IMR-90 (cell line): ENCODE results near the gene PEAK1. TPM values are rescaled to one million over a fixed set of nuclear protein-coding genes. Genes with fewer than 3 reads are reported as not detected.

ENCODE experiments used
- ATAC-seq: fragments of 200-7000 bp; cut with Tn5 transposase; 2 replicates; pipeline ENCODE4 v1.9.1; 2020; ENCODE audit warnings: low read depth, mild to moderate bottlenecking, moderate library complexity
- BruUV-seq: library from RNA; stranded (reverse); fragments of 400-500 nt; replicated peaks from 2 replicates; lab custom pipeline; 2021; lab: Mats Ljungman, UMichigan
- CTCF ChIA-PET: fragments of 300-600 bp; formaldehyde crosslinking; extraction: SDS; loops from one replicate; lab custom pipeline; 2021; ENCODE audit warnings: antibody characterized with exemption; lab: Yijun Ruan, JAX
- POLR2A ChIA-PET: fragments of 300-600 bp; sonication (Branson Sonifier 250); formaldehyde crosslinking; loops from one replicate; lab custom pipeline; 2022; ENCODE audit warnings: antibody characterized with exemption; ENCODE audit not compliant: unreplicated experiment; lab: Charles Lee
- DNase-seq: peaks from one replicate; pipeline ENCODE4 v3.0.0; 2013
- H2AFZ ChIP-seq: replicated peaks from 2 replicates; pipeline ENCODE3; 2013; ENCODE audit warnings: low read length, mild to moderate bottlenecking; ENCODE audit not compliant: poor library complexity
- H2AK5ac ChIP-seq: 2 replicates; pipeline ENCODE4 v1.6.1; 2013; ENCODE audit warnings: low read depth, low read length, inconsistent platforms
- H2AK9ac ChIP-seq: replicated peaks from 2 replicates; pipeline ENCODE3; 2013; ENCODE audit warnings: mild to moderate bottlenecking, low read depth, low read length, moderate library complexity; ENCODE audit not compliant: poor library complexity
- H2BK120ac ChIP-seq: 2 replicates; pipeline ENCODE4 v1.6.1; 2013; ENCODE audit warnings: low read depth, low read length, inconsistent platforms
- H2BK15ac ChIP-seq: 3 replicates; pipeline ENCODE4 v1.6.1; 2013; ENCODE audit warnings: low read depth, low read length, inconsistent platforms
- H2BK20ac ChIP-seq: 2 replicates; pipeline ENCODE4 v1.6.1; 2013; ENCODE audit warnings: low read depth, mild to moderate bottlenecking, inconsistent platforms, low read length, moderate library complexity
- H2BK5ac ChIP-seq: 2 replicates; pipeline ENCODE4 v1.6.1; 2013; ENCODE audit warnings: mild to moderate bottlenecking, low read depth, low read length, inconsistent platforms; ENCODE audit not compliant: poor library complexity, severe bottlenecking
- H3K14ac ChIP-seq: replicated peaks from 2 replicates; pipeline ENCODE4 v1.6.1; 2013; ENCODE audit warnings: low read depth, low read length, inconsistent platforms
- H3K18ac ChIP-seq: 2 replicates; pipeline ENCODE4 v1.6.1; 2013; ENCODE audit warnings: low read depth, low read length, control low read depth
- H3K23ac ChIP-seq: 2 replicates; pipeline ENCODE4 v1.6.1; 2013; ENCODE audit warnings: low read depth, low read length, inconsistent platforms
- H3K27ac ChIP-seq: 2 replicates; pipeline ENCODE4 v1.5.1; 2013; ENCODE audit warnings: mild to moderate bottlenecking, control low read depth, low read length; ENCODE audit not compliant: insufficient read depth
- H3K27me3 ChIP-seq: 2 replicates; pipeline ENCODE4 v1.6.1; 2013; ENCODE audit warnings: low read length; ENCODE audit not compliant: control insufficient read depth, insufficient read depth
- H3K36me3 ChIP-seq: 2 replicates; pipeline ENCODE4 v1.6.1; 2013; ENCODE audit warnings: low read length, mixed read lengths; ENCODE audit not compliant: control insufficient read depth, insufficient read depth
- H3K4ac ChIP-seq: 2 replicates; pipeline ENCODE4 v1.6.1; 2013; ENCODE audit warnings: low read depth, low read length, inconsistent platforms
- H3K4me1 ChIP-seq: 2 replicates; pipeline ENCODE4 v1.6.1; 2013; ENCODE audit warnings: low read length, mixed read lengths; ENCODE audit not compliant: control insufficient read depth, insufficient read depth
- H3K4me2 ChIP-seq: 2 replicates; pipeline ENCODE4 v1.6.1; 2013; ENCODE audit warnings: low read depth, mild to moderate bottlenecking, control low read depth, low read length, moderate library complexity
- H3K4me3 ChIP-seq: 2 replicates; pipeline ENCODE4 v1.5.1; 2013; ENCODE audit warnings: low read depth, mild to moderate bottlenecking, control low read depth, low read length, moderate library complexity; ENCODE audit not compliant: insufficient read depth
- H3K56ac ChIP-seq: 2 replicates; pipeline ENCODE4 v1.6.1; 2013; ENCODE audit warnings: low read length, inconsistent platforms; ENCODE audit not compliant: insufficient read depth; ENCODE audit errors: extremely low read depth
- H3K79me1 ChIP-seq, 2 experiments: 2 replicates each; pipeline ENCODE4 v1.6.1; 2013; ENCODE audit warnings: low read length in 2 of 2, inconsistent platforms in 1 of 2, low read depth in 1 of 2
- H3K9ac ChIP-seq: 2 replicates; pipeline ENCODE4 v1.6.1; 2013; ENCODE audit warnings: low read depth, low read length, control low read depth
- H3K9me1 ChIP-seq: 2 replicates; pipeline ENCODE4 v1.6.1; 2013; ENCODE audit warnings: low read length, inconsistent platforms; ENCODE audit not compliant: insufficient read depth
- H3K9me3 ChIP-seq: 2 replicates; pipeline ENCODE4 v1.6.1; 2013; ENCODE audit warnings: low read length; ENCODE audit not compliant: control insufficient read depth, insufficient read depth
- H4K20me1 ChIP-seq: 2 replicates; pipeline ENCODE4 v1.6.1; 2013; ENCODE audit warnings: low read length, inconsistent platforms; ENCODE audit not compliant: insufficient read depth
- H4K5ac ChIP-seq: 2 replicates; pipeline ENCODE4 v1.6.1; 2013; ENCODE audit warnings: mild to moderate bottlenecking, low read depth, low read length, control low read depth
- H4K8ac ChIP-seq, 2 experiments: 2 replicates each; pipeline ENCODE4 v1.6.1; 2013; ENCODE audit warnings: low read depth in 2 of 2, low read length in 2 of 2, control low read depth in 1 of 2, inconsistent platforms in 1 of 2
- H4K91ac ChIP-seq: 2 replicates; pipeline ENCODE4 v1.6.1; 2013; ENCODE audit warnings: low read depth, low read length, inconsistent platforms; ENCODE audit not compliant: insufficient read depth
- BHLHE40 ChIP-seq: fragments of 150-350 bp; IDR thresholded peaks from 2 replicates; pipeline ENCODE4 v1.6.1; 2016; ENCODE audit warnings: mild to moderate bottlenecking, low read depth, low read length
- CEBPB ChIP-seq: IDR thresholded peaks from 2 replicates; pipeline ENCODE4 v1.6.1; 2012; ENCODE audit warnings: low read depth, low read length, improper control_type of control experiment
- CHD1 ChIP-seq: IDR thresholded peaks from 2 replicates; pipeline ENCODE4 v1.6.1; 2012; ENCODE audit warnings: low read depth, low read length, improper control_type of control experiment
- FOS ChIP-seq: fragments of 150-350 bp; IDR thresholded peaks from 2 replicates; pipeline ENCODE4 v1.6.1; 2016; ENCODE audit warnings: low read depth, low read length
- MAFK ChIP-seq: IDR thresholded peaks from 2 replicates; pipeline ENCODE4 v1.6.1; 2012; ENCODE audit warnings: low read depth, low read length, improper control_type of control experiment
- MAZ ChIP-seq: IDR thresholded peaks from 2 replicates; pipeline ENCODE4 v1.6.1; 2012; ENCODE audit warnings: low read depth, mild to moderate bottlenecking, low read length, improper control_type of control experiment, moderate library complexity, borderline replicate concordance
- NFE2L2 ChIP-seq: fragments of 150-350 bp; IDR thresholded peaks from 2 replicates; pipeline ENCODE4 v1.6.1; 2016; ENCODE audit warnings: low read depth, mild to moderate bottlenecking, low read length
- POLR2A ChIP-seq: IDR thresholded peaks from 2 replicates; pipeline ENCODE4 v1.6.1; 2012; ENCODE audit warnings: mild to moderate bottlenecking, low read depth, low read length
- RAD21 ChIP-seq: IDR thresholded peaks from 2 replicates; pipeline ENCODE4 v1.6.1; 2012; ENCODE audit warnings: low read length, improper control_type of control experiment
- RCOR1 ChIP-seq: IDR thresholded peaks from 2 replicates; pipeline ENCODE4 v1.6.1; 2012; ENCODE audit warnings: mild to moderate bottlenecking, low read length, improper control_type of control experiment; ENCODE audit not compliant: insufficient replicate concordance
- RFX5 ChIP-seq: IDR thresholded peaks from 2 replicates; pipeline ENCODE4 v1.8.0; 2012; ENCODE audit warnings: low read depth, mild to moderate bottlenecking, low read length, moderate library complexity
- SMC3 ChIP-seq: fragments of 150-350 bp; IDR thresholded peaks from 2 replicates; pipeline ENCODE4 v1.6.1; 2016; ENCODE audit warnings: low read depth, mild to moderate bottlenecking, antibody characterized with exemption, low read length, moderate library complexity
- WGBS, 2 experiments: methylation state at CpG; one replicate each; pipeline versions ENCODE4 v1.1.5 to v1.1.7; 2013; ENCODE audit warnings: missing lambda C conversion rate in 2 of 2; ENCODE audit not compliant: insufficient read length in 1 of 2; ENCODE audit errors: extremely low coverage in 2 of 2; 5-methylcytosine and 5-hydroxymethylcytosine counted together
- dilution Hi-C: fragments of 300-500 bp; cut with HindIII; formaldehyde crosslinking; loops from one replicate; pipeline ENCODE4 v1.14.3; 2018; ENCODE audit warnings: low sequenced_read_pairs; ENCODE audit not compliant: unreplicated experiment
- in situ Hi-C: fragments of 300-500 bp; cut with MboI; formaldehyde crosslinking; loops from 3 replicates; pipeline ENCODE4 v1.14.3; 2019; ENCODE audit warnings: low sequenced_read_pairs, inconsistent platforms, mixed read lengths
- intact Hi-C: fragments of 100-400 bp; cut with micrococcal nuclease; formaldehyde crosslinking; loops from 2 replicates; pipeline ENCODE4 v1.10.0; 2022
- polyA plus RNA-seq, 3 experiments: library from polyadenylated mRNA; depleted of rRNA; stranded (reverse); fragments of >200 nt; gene quantifications; 2 replicates each; pipeline ENCODE4 v1.2.3, GENCODE V29; 2012; ENCODE audit warnings: low replicate concordance in 1 of 3
- total RNA-seq: library from RNA; depleted of rRNA; stranded (reverse); fragments of >200 nt; gene quantifications from 2 replicates; pipeline ENCODE4 v1.2.3, GENCODE V29; 2012
- TF ChIP-seq, protein P1 (sequence below): fragments of 150-350 bp; IDR thresholded peaks from 2 replicates; pipeline ENCODE4 v1.6.1; 2017; ENCODE audit warnings: mild to moderate bottlenecking, antibody characterized with exemption, low read length, low read depth
- TF ChIP-seq, protein P2 (sequence below): conservative IDR thresholded peaks from 2 replicates; pipeline ENCODE4 v1.5.1; 2012; ENCODE audit warnings: mild to moderate bottlenecking, low read depth, low read length, improper control_type of control experiment
- TF ChIP-seq, protein P3 (sequence below): fragments of 150-350 bp; IDR thresholded peaks from 2 replicates; pipeline ENCODE4 v1.6.1; 2016; ENCODE audit warnings: low read depth, mild to moderate bottlenecking, low read length, moderate library complexity, borderline replicate concordance

Gene PEAK1
- total and polyA plus RNA-seq, 2 of the 4 experiments (the other 2 are of a cell fraction): 21.5 to 43.9 TPM

DNA sequence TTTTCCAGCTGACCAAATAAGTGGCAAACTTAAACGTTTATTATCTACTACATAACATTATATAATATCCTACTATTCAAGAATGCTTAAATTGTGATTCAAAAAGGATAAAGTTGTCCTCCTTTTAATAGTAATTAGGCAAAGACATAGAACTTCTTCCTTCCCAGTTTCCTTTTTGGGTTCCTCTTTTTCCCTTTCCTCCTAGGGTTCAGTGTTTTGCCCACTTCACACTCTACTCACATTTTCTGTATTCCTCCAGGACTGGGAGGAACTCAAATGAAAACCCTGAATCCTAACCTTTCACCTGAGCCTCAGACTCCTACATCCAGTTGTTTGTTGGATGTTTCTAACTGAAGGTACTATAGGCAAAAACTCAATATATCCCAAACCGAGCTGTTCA is 132.5 kb downstream of the PEAK1 start:
- in situ Hi-C loops: no loop called here

More for the DNA sequence above, 132.5 kb downstream of the PEAK1 start:
- Histone ChIP-seq H4K91ac (no peak overlapping the region), H3K27me3 (no peaks in the 10 kb centered on the region), H3K9ac (no peak overlapping the region), H3K9me3 (no peaks in the 10 kb centered on the region), H3K23ac (no peak overlapping the region), H2BK120ac (no peak overlapping the region), H2AK5ac (no peak overlapping the region), H3K79me1 (peaks cover 13 to 46% of the 10 kb centered on the region in 2 experiments), H3K4me3 (no peak overlapping the region), H2AK9ac (no peak overlapping the region), H4K20me1 (peaks cover 22% of the 10 kb centered on the region), H2AFZ (no peak overlapping the region), H3K18ac (no peak overlapping the region), H2BK20ac (no peak overlapping the region), H4K5ac (no peak overlapping the region), H3K14ac (no peak overlapping the region; the same call in 1 of the 2 replicates), H3K4me2 (no peak overlapping the region), H3K9me1 (no peaks in the 10 kb centered on the region; the same call in 1 of the 2 replicates), H3K27ac (no peak overlapping the region), H2BK15ac (no peak overlapping the region), H3K4ac (no peak overlapping the region), H3K36me3 (peaks cover 2% of the 10 kb centered on the region; the same call in 1 of the 2 replicates), H4K8ac (no peak overlapping the region), H3K4me1 (peaks cover 5% of the 10 kb centered on the region), H3K56ac (no peak overlapping the region), H2BK5ac (no peak overlapping the region)
- DNase-seq: no peak
- no peak for ATAC-seq
- ChIA-PET POLR2A (no interaction called here), CTCF (no interaction called here)
- WGBS, 2 experiments: 83% methylated on average over 1 of the region's 2 CpGs; no CpG with 5 or more reads in 1 of the 2 experiments
- no TSS peak for BruUV-seq
- TF ChIP-seq MAZ (no peak), RCOR1 (no peak), CEBPB (no peak), RFX5 (no peak), RAD21 (no peak), BHLHE40 (no peak), CHD1 (no peak), FOS (no peak), POLR2A (no peak), MAFK (no peak), SMC3 (no peak), NFE2L2 (no peak)
- TF ChIP-seq, protein P1, sequence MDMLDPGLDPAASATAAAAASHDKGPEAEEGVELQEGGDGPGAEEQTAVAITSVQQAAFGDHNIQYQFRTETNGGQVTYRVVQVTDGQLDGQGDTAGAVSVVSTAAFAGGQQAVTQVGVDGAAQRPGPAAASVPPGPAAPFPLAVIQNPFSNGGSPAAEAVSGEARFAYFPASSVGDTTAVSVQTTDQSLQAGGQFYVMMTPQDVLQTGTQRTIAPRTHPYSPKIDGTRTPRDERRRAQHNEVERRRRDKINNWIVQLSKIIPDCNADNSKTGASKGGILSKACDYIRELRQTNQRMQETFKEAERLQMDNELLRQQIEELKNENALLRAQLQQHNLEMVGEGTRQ: no peak
- TF ChIP-seq, protein P2, sequence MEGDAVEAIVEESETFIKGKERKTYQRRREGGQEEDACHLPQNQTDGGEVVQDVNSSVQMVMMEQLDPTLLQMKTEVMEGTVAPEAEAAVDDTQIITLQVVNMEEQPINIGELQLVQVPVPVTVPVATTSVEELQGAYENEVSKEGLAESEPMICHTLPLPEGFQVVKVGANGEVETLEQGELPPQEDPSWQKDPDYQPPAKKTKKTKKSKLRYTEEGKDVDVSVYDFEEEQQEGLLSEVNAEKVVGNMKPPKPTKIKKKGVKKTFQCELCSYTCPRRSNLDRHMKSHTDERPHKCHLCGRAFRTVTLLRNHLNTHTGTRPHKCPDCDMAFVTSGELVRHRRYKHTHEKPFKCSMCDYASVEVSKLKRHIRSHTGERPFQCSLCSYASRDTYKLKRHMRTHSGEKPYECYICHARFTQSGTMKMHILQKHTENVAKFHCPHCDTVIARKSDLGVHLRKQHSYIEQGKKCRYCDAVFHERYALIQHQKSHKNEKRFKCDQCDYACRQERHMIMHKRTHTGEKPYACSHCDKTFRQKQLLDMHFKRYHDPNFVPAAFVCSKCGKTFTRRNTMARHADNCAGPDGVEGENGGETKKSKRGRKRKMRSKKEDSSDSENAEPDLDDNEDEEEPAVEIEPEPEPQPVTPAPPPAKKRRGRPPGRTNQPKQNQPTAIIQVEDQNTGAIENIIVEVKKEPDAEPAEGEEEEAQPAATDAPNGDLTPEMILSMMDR: no peak
- TF ChIP-seq, protein P3, sequence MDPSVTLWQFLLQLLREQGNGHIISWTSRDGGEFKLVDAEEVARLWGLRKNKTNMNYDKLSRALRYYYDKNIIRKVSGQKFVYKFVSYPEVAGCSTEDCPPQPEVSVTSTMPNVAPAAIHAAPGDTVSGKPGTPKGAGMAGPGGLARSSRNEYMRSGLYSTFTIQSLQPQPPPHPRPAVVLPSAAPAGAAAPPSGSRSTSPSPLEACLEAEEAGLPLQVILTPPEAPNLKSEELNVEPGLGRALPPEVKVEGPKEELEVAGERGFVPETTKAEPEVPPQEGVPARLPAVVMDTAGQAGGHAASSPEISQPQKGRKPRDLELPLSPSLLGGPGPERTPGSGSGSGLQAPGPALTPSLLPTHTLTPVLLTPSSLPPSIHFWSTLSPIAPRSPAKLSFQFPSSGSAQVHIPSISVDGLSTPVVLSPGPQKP: no peak
- intact Hi-C loops (no loop called here), dilution Hi-C loops (no loop called here)
